Tibial artery (tissue), 4 donors: ENCODE data around the gene TOPAZ1.

Source experiments
- DNase-seq, 2 donors: peaks; one replicate each; pipeline ENCODE4 v3.0.0-alpha.2; 2019
- H3K27ac ChIP-seq, 2 donors: fragments of 200-600 bp; sonication (generic) in 1 of 2; 1 replicate in 1 of 2; 2 replicates in 1 of 2; pipeline ENCODE4 v1.5.1; 2018 to 2019; ENCODE audit warnings: mild to moderate bottlenecking in 1 of 2
- H3K27me3 ChIP-seq, 2 donors: fragments of 200-600 bp; sonication (generic) in 1 of 2; one replicate each; pipeline versions ENCODE4 v1.5.1 to v1.6.0; 2016 to 2019
- H3K36me3 ChIP-seq, 3 donors: fragments of 200-600 bp; sonication (generic) in 2 of 3; one replicate each; pipeline ENCODE4 v1.5.1; 2016 to 2019; ENCODE audit warnings: mild to moderate bottlenecking in 2 of 3
- H3K4me1 ChIP-seq, 4 donors: fragments of 200-600 bp; sonication (generic) in 2 of 4; 1 replicate in 3 of 4; 2 replicates in 1 of 4; pipeline ENCODE4 v1.5.1; 2016 to 2019
- H3K4me3 ChIP-seq, 2 donors: fragments of 200-600 bp; sonication (generic) in 1 of 2; 1 replicate in 1 of 2; 2 replicates in 1 of 2; pipeline ENCODE4 v1.5.1; 2018 to 2019; ENCODE audit warnings: mild to moderate bottlenecking in 2 of 2
- H3K9me3 ChIP-seq, 3 donors: fragments of 200-600 bp; sonication (generic) in 1 of 3; one replicate each; pipeline ENCODE4 v1.5.1; 2016 to 2019
- CTCF ChIP-seq, 2 experiments: fragments of 200-600 bp in 1 of 2; fragments of 450-650 bp in 1 of 2; IDR thresholded peaks; one replicate each; pipeline ENCODE4 v1.5.1; 2017 to 2019; ENCODE audit warnings: antibody characterized with exemption in 2 of 2, mild to moderate bottlenecking in 1 of 2, moderate library complexity in 1 of 2
- intact Hi-C: fragments of 100-400 bp; cut with DNase I; formaldehyde crosslinking; loops from one replicate; pipeline ENCODE4 v1.15.0; 2023; ENCODE audit warnings: low total_unique reads

Gene TOPAZ1

GRCh38 chr3:44241706-44242105 lies at the start of gene TOPAZ1:
Gene TOPAZ1 (plus strand): TSS chr3:44241886. CDS start chr3:44242054, 168 bp downstream.
- H3K27ac ChIP-seq = no peak within 1 kb of the TSS
- H3K9me3 ChIP-seq = no peaks in the 10 kb centered on the region
- DNase-seq = no peak
- intact Hi-C loops = no loop called here
- no peak for TF ChIP-seq CTCF (IDR thresholded peaks at IDR 0.05)
- H3K4me3 ChIP-seq = no peak within 1 kb of the TSS
- H3K36me3 ChIP-seq = no peaks in the 10 kb centered on the region
- no peaks in the 10 kb centered on the region for H3K4me1 ChIP-seq
- H3K27me3 ChIP-seq = peaks cover 0 to 11% of the 10 kb centered on the region in 2 donors

DNA sequence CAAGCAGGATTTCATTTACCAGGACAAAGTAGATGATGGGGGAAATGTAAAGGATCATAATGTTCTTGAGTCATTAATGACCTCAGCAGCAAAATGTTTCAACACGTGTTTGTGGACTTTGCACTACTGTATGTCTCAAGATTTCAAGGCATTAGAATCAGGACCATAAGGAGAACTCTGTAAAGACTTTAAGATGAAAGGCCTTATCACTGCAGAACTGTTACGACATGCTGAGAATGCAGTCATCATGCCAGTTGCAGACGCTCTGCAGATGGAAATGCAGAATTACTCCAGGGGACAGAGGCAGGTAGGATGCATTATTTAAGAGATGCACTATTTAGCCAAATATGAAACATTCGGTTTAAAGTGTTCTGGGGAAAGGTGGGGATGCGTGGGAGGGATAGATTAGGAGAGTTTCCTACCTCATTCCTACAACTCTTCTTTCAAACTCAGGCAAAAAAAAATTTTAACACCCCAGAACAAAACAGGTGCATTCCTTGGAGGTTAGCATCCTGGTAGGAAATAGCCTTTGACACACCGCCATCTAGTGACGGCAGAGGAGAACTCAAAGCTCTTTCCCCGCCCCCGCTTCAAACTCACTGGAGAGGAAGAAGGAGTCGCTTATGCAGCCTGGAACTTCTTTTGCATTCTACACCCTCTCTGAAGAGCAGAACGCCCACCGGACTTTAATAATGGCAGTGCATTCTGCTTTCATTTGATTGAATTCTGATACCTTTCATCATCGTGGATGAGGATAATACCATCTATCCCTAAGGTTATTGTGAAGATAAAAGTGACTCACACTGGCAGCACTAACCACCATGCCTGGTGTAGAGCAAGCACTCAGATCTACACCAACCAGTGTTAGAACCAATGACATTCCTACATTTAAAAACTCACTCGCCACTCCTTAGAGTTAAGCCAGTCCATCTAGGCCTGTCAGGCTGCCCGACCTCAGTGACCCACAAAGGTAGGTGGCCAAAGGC lies 43.1 kb upstream of the TOPAZ1 start:
- H3K36me3 ChIP-seq = no peaks in the 10 kb centered on the region
- no peaks in the 10 kb centered on the region for H3K4me1 ChIP-seq
- peak; percentile 79 to 84 for TF ChIP-seq CTCF (IDR thresholded peaks at IDR 0.05)
- H3K27ac ChIP-seq = no peak overlapping the region
- H3K27me3 ChIP-seq = peaks cover 0 to 4% of the 10 kb centered on the region in 2 donors
- intact Hi-C loops = loop anchor here (5.0 to 10.0 kb wide), 2 partner anchors 344 to 656 kb away; no protein-coding TSS in a partner anchor
- no peak overlapping the region for H3K4me3 ChIP-seq
- DNase-seq = peak; percentile 67 to 76
- no peaks in the 10 kb centered on the region for H3K9me3 ChIP-seq

DNA sequence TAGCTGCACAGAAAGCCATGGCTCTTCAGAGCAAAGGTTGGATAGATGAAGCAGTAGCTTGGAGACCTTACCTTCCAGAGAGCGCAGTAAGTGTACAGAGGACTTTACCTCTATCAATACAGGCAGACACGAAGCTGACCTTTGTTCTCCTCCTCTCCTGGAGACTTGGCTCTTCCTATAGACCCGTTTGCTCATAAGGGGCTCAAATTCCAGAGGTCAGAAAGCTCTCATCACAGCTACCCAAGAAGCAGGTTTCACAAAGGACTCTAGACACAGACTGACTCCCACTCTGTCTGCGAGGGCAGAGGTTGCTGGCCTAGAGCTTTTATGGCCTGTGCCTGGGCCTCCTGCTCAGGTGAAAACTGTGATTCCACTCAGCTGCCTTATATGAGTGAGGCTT lies 35.4 kb upstream of the TOPAZ1 start:
- intact Hi-C loops = no loop called here
- peaks cover 0 to 4% of the 10 kb centered on the region in 2 donors for H3K27me3 ChIP-seq
- no peak overlapping the region for H3K4me3 ChIP-seq
- no peak overlapping the region for H3K27ac ChIP-seq
- no peak for DNase-seq
- TF ChIP-seq CTCF (IDR thresholded peaks at IDR 0.05) = no peak
- no peaks in the 10 kb centered on the region for H3K9me3 ChIP-seq
- no peaks in the 10 kb centered on the region for H3K4me1 ChIP-seq
- no peaks in the 10 kb centered on the region for H3K36me3 ChIP-seq

DNA sequence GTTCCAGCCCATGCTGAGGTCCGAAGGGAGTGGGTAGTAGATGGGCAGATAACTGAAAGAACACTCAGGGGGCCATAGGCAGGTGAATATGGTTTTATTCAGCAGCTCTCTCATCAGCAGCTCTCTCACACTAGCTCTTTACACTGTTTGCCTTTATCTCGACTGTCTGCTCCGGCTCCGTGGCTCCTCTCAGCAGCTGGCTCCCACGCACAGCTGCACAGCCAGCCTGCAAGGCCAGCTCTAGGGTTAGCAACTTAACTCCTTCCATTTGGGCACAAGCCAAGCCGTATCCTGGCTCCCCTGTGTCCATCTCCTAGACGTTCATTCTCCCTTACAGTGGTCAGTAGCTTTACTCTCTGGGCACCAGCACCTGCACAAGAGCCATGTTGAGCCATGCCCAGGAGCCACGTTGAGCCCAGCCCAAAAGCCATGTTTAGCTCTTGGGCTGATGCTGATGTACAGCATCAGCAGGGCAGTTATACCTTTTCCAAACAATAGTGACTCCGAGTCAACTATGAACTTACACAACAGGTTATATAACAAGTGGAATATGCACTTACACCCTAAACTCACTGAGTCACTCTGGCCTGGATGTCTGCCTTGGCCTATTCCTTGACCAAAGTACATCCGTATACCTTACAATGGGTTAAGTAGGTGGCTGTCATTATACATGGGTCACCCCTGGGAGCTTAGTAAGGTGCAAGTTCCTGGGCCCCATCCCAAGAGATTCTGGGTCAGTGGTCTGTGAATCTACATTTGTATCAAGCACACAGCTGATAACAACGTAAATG lies 34.6 kb upstream of the TOPAZ1 start:
- TF ChIP-seq CTCF (IDR thresholded peaks at IDR 0.05) = no peak
- no peaks in the 10 kb centered on the region for H3K4me1 ChIP-seq
- H3K4me3 ChIP-seq = no peak overlapping the region
- H3K27me3 ChIP-seq = no peaks in the 10 kb centered on the region
- DNase-seq = no peak
- H3K9me3 ChIP-seq = no peaks in the 10 kb centered on the region
- intact Hi-C loops = no loop called here
- no peak overlapping the region for H3K27ac ChIP-seq
- no peaks in the 10 kb centered on the region for H3K36me3 ChIP-seq

DNA sequence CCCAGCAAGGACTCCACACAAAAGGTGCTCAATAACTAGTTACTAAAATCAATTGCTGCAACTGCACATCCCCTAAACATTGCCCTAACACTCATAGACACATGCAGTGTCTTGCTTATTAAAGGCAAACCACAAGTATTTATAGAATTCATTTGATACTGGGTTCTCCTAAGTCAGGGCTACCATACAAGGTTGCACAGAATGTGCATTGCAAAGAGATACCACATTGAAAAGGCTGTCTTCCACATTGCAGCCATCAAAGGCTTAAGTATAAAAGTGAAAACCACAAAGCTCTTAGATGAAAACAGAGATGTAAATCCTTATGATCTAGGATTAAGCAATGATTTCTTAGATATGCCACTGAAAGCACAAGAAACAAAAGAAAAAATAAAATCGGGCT lies 33.6 kb upstream of the TOPAZ1 start:
- intact Hi-C loops = no loop called here
- Histone ChIP-seq H3K27me3 (no peaks in the 10 kb centered on the region), H3K4me3 (no peak overlapping the region), H3K4me1 (no peaks in the 10 kb centered on the region), H3K9me3 (no peaks in the 10 kb centered on the region), H3K36me3 (no peaks in the 10 kb centered on the region), H3K27ac (no peak overlapping the region)
- no peak for TF ChIP-seq CTCF (IDR thresholded peaks at IDR 0.05)
- DNase-seq = no peak
